ENCODE results near the gene GPSM1.

- no peak for TF ChIP-seq EZH2phosphoT487 (IDR thresholded peaks at IDR 0.05; ENCODE audit: low read depth)
- TF ChIP-seq, protein P1, sequence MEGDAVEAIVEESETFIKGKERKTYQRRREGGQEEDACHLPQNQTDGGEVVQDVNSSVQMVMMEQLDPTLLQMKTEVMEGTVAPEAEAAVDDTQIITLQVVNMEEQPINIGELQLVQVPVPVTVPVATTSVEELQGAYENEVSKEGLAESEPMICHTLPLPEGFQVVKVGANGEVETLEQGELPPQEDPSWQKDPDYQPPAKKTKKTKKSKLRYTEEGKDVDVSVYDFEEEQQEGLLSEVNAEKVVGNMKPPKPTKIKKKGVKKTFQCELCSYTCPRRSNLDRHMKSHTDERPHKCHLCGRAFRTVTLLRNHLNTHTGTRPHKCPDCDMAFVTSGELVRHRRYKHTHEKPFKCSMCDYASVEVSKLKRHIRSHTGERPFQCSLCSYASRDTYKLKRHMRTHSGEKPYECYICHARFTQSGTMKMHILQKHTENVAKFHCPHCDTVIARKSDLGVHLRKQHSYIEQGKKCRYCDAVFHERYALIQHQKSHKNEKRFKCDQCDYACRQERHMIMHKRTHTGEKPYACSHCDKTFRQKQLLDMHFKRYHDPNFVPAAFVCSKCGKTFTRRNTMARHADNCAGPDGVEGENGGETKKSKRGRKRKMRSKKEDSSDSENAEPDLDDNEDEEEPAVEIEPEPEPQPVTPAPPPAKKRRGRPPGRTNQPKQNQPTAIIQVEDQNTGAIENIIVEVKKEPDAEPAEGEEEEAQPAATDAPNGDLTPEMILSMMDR (IDR thresholded peaks at IDR 0.05; ENCODE audit: low read depth, low read length) = no peak
These were observed 21.5 kb upstream of the GPSM1 start for GRCh38 chr9:136305804-136306203.
